K562 (cell line): Measurements from ENCODE around the gene ZMAT2. TPM values are rescaled to one million over a fixed set of nuclear protein-coding genes. Genes with fewer than 3 reads are reported as not detected.
A peak's percentile ranks its signal among the peaks of the same experiment; 100 is the strongest.

Experiments used
- ASH1L ChIP-seq: fragments of 450-650 bp; IDR thresholded peaks from 2 replicates; pipeline ENCODE4 v1.6.1; 2018; ENCODE audit warnings: borderline replicate concordance, mild to moderate bottlenecking, low read depth; ENCODE audit not compliant: partially characterized antibody
- ELF2 ChIP-seq: fragments of 250-450 bp; sonication (Bioruptor Pico); IDR thresholded peaks from 2 replicates; pipeline ENCODE4 v1.5.0; 2021; ENCODE audit warnings: mild to moderate bottlenecking
- ELK3 ChIP-seq: fragments of 450-650 bp; formaldehyde crosslinking; IDR thresholded peaks from 2 replicates; pipeline ENCODE4 v1.4.0; 2020; ENCODE audit warnings: mild to moderate bottlenecking
- GATAD2B ChIP-seq: fragments of 450-650 bp; IDR thresholded peaks from 2 replicates; pipeline ENCODE4 v1.6.1; 2017; ENCODE audit warnings: mild to moderate bottlenecking, borderline replicate concordance
- HDAC1 ChIP-seq, 2 experiments: fragments of 450-650 bp; IDR thresholded peaks; 2 replicates each; pipeline ENCODE4 v1.6.1; 2016 to 2017; ENCODE audit warnings: inconsistent platforms in 1 of 2, mild to moderate bottlenecking in 1 of 2, moderate library complexity in 1 of 2
- HDAC8 ChIP-seq: fragments of 450-650 bp; IDR thresholded peaks from 2 replicates; pipeline ENCODE4 v1.6.1; 2016; ENCODE audit warnings: mild to moderate bottlenecking, missing genetic modification characterization, moderate library complexity, missing compliant biosample characterization
- HNRNPL ChIP-seq: fragments of 200-400 bp; formaldehyde crosslinking; IDR thresholded peaks from 2 replicates; pipeline ENCODE4 v1.6.1; 2017; ENCODE audit warnings: low read depth, mild to moderate bottlenecking, low read length
- KAT8 ChIP-seq: fragments of 450-650 bp; IDR thresholded peaks from 2 replicates; pipeline ENCODE4 v1.6.1; 2016; ENCODE audit warnings: low read depth, mild to moderate bottlenecking
- MTA1 ChIP-seq: fragments of 450-650 bp; IDR thresholded peaks from 2 replicates; pipeline ENCODE4 v1.6.1; 2017; ENCODE audit warnings: borderline replicate concordance
- NR2F6 ChIP-seq: fragments of 450-650 bp; formaldehyde crosslinking; IDR thresholded peaks from 2 replicates; pipeline ENCODE4 v1.4.0; 2020; ENCODE audit warnings: mild to moderate bottlenecking
- PHF20 ChIP-seq: fragments of 450-650 bp; IDR thresholded peaks from 2 replicates; pipeline ENCODE4 v1.6.1; 2018; ENCODE audit not compliant: partially characterized antibody
- RAD21 ChIP-seq, 2 experiments: fragments of 250-450 bp in 1 of 2; fragments of 450-650 bp in 1 of 2; sonication (Bioruptor Pico) in 1 of 2; formaldehyde crosslinking in 1 of 2; IDR thresholded peaks in 1 of 2; conservative IDR thresholded peaks in 1 of 2; 2 replicates each; pipeline versions ENCODE4 v1.4.0 to v1.8.0; 2020 to 2022; ENCODE audit warnings: mild to moderate bottlenecking in 2 of 2, moderate library complexity in 1 of 2
- RBBP5 ChIP-seq: fragments of 200-600 bp; sonication (generic); IDR thresholded peaks from 2 replicates; pipeline ENCODE4 v1.6.1; 2012; ENCODE audit warnings: borderline replicate concordance, mild to moderate bottlenecking, low read length, control low read depth, inconsistent platforms; ENCODE audit not compliant: insufficient read depth, poor library complexity, severe bottlenecking
- RBM34 ChIP-seq: fragments of 200-400 bp; formaldehyde crosslinking; IDR thresholded peaks from 2 replicates; pipeline ENCODE4 v1.6.1; 2018; ENCODE audit warnings: low read length, borderline replicate concordance; ENCODE audit not compliant: insufficient read depth
- RUNX1 ChIP-seq: sonication (generic); IDR thresholded peaks from 2 replicates; pipeline ENCODE4 v1.6.1; 2016; ENCODE audit warnings: antibody characterized with exemption, low read depth
- SMARCE1 ChIP-seq: fragments of 450-650 bp; IDR thresholded peaks from 2 replicates; pipeline ENCODE4 v1.7.1; 2016; ENCODE audit warnings: mild to moderate bottlenecking
- SPI1 ChIP-seq: IDR thresholded peaks from 2 replicates; pipeline ENCODE4 v1.6.1; 2011; ENCODE audit warnings: low read depth, low read length, control low read depth, borderline replicate concordance
- TBL1XR1 ChIP-seq, 2 experiments: IDR thresholded peaks; 2 replicates each; pipeline ENCODE4 v1.6.1; 2012; ENCODE audit warnings: improper control_type of control experiment in 2 of 2, low read length in 2 of 2, mild to moderate bottlenecking in 1 of 2
- U2AF2 ChIP-seq: fragments of 200-400 bp; formaldehyde crosslinking; optimal IDR thresholded peaks from 2 replicates; pipeline ENCODE3; 2017; ENCODE audit warnings: low read depth, mild to moderate bottlenecking, low read length
- ZNF165 ChIP-seq: fragments of 250-450 bp; sonication (Bioruptor Pico); IDR thresholded peaks from 2 replicates; pipeline ENCODE4 v1.4.0; 2020; ENCODE audit warnings: borderline replicate concordance
- ZNF224 ChIP-seq: sonication (generic); formaldehyde crosslinking; IDR thresholded peaks from 2 replicates; pipeline ENCODE4 v1.8.0; 2022; ENCODE audit warnings: mild to moderate bottlenecking, missing genetic modification reagents
- ZNF324 ChIP-seq: fragments of 250-450 bp; sonication (Bioruptor Pico); IDR thresholded peaks from 2 replicates; pipeline ENCODE4 v1.4.0; 2020; ENCODE audit warnings: mild to moderate bottlenecking
- ZNF398 ChIP-seq: fragments of 250-450 bp; sonication (Bioruptor Pico); IDR thresholded peaks from 2 replicates; pipeline ENCODE4 v1.8.0; 2021; ENCODE audit warnings: moderate library complexity, mild to moderate bottlenecking, inconsistent platforms
- polyA plus RNA-seq, 8 experiments: library from polyadenylated mRNA; depleted of rRNA in 4 of 8; stranded (reverse) in 5 of 8; unstranded in 3 of 8; fragments of >200 nt; fragmentation: Nextera tagmentation in 2 of 8; fragmentation: Illumina TruSeq in 1 of 8; extraction: Ambion mirVana in 2 of 8; extraction: Trizol in 1 of 8; gene quantifications; 2 replicates each; pipeline versions ENCODE4 v1.2.1 to v1.2.3, GENCODE V29; 2011 to 2014; ENCODE audit warnings: inconsistent platforms in 1 of 8, missing spikeins in 1 of 8
- total RNA-seq, 7 experiments: library from RNA; depleted of rRNA in 6 of 7; stranded (reverse); fragments of >200 nt in 6 of 7; fragmentation: Illumina TruSeq in 2 of 7; extraction: Trizol in 2 of 7; gene quantifications; 2 replicates each; pipeline versions ENCODE4 v1.2.1 to v1.2.3, GENCODE V29; 2011 to 2021; ENCODE audit warnings: low replicate concordance in 1 of 7

Gene ZMAT2
- total and polyA plus RNA-seq, 9 of the 15 experiments (the other 6 are each of a cell fraction or from before 2014, with no cell fraction given), result 44.2 to 101 (median 69.2) TPM

DNA sequence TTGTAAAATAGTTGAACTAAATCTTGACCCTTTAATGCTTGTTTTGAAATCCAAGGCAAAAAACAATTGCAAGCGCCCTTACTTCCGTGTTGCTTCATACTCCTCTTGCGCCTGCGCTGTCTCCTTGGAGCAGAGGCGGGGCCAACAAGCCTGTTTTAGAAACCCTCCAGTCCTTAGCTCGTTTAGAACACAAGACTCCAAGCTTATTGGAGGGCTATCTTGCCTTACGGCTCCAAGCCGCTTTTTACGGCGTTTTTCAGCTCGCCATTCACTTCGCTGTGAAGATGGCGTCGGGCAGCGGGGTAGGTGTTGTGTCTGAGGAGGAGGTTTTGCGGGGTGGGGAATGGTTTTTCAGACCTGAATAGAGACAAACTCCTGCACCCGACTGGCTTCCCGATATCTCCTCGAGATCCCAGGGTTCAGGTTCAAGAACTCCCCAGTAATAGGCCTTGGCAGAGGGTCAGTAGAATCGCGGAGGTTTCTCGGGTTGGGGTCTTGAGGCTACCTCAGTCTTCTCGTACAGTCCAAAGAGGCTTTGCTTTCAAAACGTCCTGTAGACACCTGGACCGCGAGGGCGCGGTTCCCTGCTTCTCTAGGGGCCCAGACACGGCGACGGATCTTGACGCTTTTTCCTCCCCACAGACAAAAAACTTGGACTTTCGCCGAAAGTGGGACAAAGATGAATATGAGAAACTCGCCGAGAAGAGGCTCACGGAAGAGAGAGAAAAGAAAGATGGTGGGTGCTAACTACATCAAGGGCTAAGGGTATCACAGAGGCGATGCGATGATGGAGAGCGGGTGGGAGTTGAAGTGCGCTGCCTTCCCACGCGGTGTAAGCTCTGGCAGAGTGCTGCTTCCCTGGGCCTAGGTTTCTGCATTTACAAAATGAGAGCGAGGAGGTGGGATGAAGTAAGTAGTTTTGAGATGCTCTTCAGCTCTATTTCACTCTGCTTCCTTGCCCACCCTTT, at the start of gene ZMAT2 (continued):
- TF ChIP-seq RUNX1, result no peak
- TF ChIP-seq NR2F6 (CRISPR knock-in tag), result no peak
- no peak for TF ChIP-seq RBBP5
- no peak for TF ChIP-seq KAT8
- no peak for TF ChIP-seq ZNF165
- no peak for TF ChIP-seq HDAC8
- no peak for TF ChIP-seq SMARCE1
- TF ChIP-seq RAD21 (CRISPR knock-in tag; conservative IDR thresholded peaks at IDR 0.05 in 1 of 2, IDR thresholded peaks at IDR 0.05 in 1 of 2), result no peak
- TF ChIP-seq HNRNPL, result no peak
- no peak for TF ChIP-seq RBM34
- peak; percentile 88 for TF ChIP-seq PHF20
- no peak for TF ChIP-seq ZNF398 (CRISPR knock-in tag)
- no peak for TF ChIP-seq GATAD2B
- TF ChIP-seq ZNF224, result no peak
- TF ChIP-seq TBL1XR1 (IDR thresholded peaks at IDR 0.05; ENCODE audit: low read length in 2 of 2), result 0 out of 4 replicates have a peak, but pooled peaks of 1 of the 2 experiments have one; percentile 21
- peak; percentile 100 for TF ChIP-seq ELF2
- no peak for TF ChIP-seq ELK3
- no peak for TF ChIP-seq SPI1
- no peak for TF ChIP-seq U2AF2
- no peak for TF ChIP-seq ZNF324 (CRISPR knock-in tag)
- no peak for TF ChIP-seq MTA1
- TF ChIP-seq ASH1L, result peak; percentile 65
- TF ChIP-seq HDAC1 (IDR thresholded peaks at IDR 0.05), result peak in 1 of 2 experiments; percentile 53; a peak in 1 of 4 replicates
